Esophagus squamous epithelium (tissue), 5 donors: Measurements from ENCODE around the gene TBC1D26. TPM values are rescaled to one million over a fixed set of nuclear protein-coding genes. Genes with fewer than 3 reads are reported as not detected.
"Not testable (repeated sequence)": the region's sequence is repeated elsewhere in the genome, so short reads cannot be mapped to it uniquely, and the experiment has no call there.

Experiments
- DNase-seq: peaks from one replicate; lab custom pipeline; 2025; lab: John Stamatoyannopoulos, UW
- H3K27ac ChIP-seq, 4 donors: fragments of 200-600 bp; sonication (generic); one replicate each; pipeline ENCODE4 v1.5.1; 2016 to 2019; ENCODE audit warnings: mild to moderate bottlenecking in 1 of 4
- H3K27me3 ChIP-seq, 4 donors: fragments of 200-600 bp; sonication (generic); 1 replicate in 3 of 4; 2 replicates in 1 of 4; pipeline versions ENCODE4 v1.5.1 to v1.6.0; 2017 to 2021; ENCODE audit warnings: antibody characterized with exemption in 1 of 4
- H3K36me3 ChIP-seq, 3 donors: fragments of 200-600 bp; sonication (generic); one replicate each; pipeline ENCODE4 v1.5.1; 2016 to 2019
- H3K4me1 ChIP-seq, 3 donors: fragments of 200-600 bp; sonication (generic); one replicate each; pipeline ENCODE4 v1.5.1; 2017 to 2019
- H3K4me3 ChIP-seq, 4 donors: fragments of 200-600 bp; sonication (generic); 1 replicate in 3 of 4; 2 replicates in 1 of 4; pipeline ENCODE4 v1.5.1; 2016 to 2019; ENCODE audit warnings: mild to moderate bottlenecking in 2 of 4, moderate library complexity in 1 of 4
- H3K9me3 ChIP-seq, 3 donors: fragments of 200-600 bp; sonication (generic); one replicate each; pipeline ENCODE4 v1.5.1; 2016 to 2019
- POLR2A ChIP-seq, 4 donors: fragments of 450-650 bp; IDR thresholded peaks; one replicate each; pipeline ENCODE4 v1.6.1; 2017; ENCODE audit warnings: antibody characterized with exemption in 4 of 4, mild to moderate bottlenecking in 4 of 4, moderate library complexity in 3 of 4
- WGBS, 2 donors: methylation state at CpG; one replicate each; pipeline ENCODE4 v1.1.5; 2018; 5-methylcytosine and 5-hydroxymethylcytosine counted together
- intact Hi-C: fragments of 100-400 bp; cut with DNase I; formaldehyde crosslinking; loops from one replicate; pipeline ENCODE4 v1.15.0; 2022
- total RNA-seq, 4 donors: library from RNA; depleted of rRNA; stranded (reverse); fragments of >200 nt; gene quantifications; one replicate each; pipeline ENCODE4 v1.1.0, GENCODE V29; 2016
- TF ChIP-seq, protein P1 (sequence below), 6 experiments: fragments of 450-650 bp in 4 of 6; fragments of 200-600 bp in 2 of 6; sonication (generic) in 2 of 6; IDR thresholded peaks; one replicate each; pipeline ENCODE4 v1.5.1; 2016 to 2019; ENCODE audit warnings: antibody characterized with exemption in 6 of 6, mild to moderate bottlenecking in 4 of 6, moderate library complexity in 4 of 6
- donor health status: DM: yes; HTN: yes; CAD: no.

The TBC1D26 gene
- total RNA-seq, 4 donors from 2014 or later: not detected

DNA sequence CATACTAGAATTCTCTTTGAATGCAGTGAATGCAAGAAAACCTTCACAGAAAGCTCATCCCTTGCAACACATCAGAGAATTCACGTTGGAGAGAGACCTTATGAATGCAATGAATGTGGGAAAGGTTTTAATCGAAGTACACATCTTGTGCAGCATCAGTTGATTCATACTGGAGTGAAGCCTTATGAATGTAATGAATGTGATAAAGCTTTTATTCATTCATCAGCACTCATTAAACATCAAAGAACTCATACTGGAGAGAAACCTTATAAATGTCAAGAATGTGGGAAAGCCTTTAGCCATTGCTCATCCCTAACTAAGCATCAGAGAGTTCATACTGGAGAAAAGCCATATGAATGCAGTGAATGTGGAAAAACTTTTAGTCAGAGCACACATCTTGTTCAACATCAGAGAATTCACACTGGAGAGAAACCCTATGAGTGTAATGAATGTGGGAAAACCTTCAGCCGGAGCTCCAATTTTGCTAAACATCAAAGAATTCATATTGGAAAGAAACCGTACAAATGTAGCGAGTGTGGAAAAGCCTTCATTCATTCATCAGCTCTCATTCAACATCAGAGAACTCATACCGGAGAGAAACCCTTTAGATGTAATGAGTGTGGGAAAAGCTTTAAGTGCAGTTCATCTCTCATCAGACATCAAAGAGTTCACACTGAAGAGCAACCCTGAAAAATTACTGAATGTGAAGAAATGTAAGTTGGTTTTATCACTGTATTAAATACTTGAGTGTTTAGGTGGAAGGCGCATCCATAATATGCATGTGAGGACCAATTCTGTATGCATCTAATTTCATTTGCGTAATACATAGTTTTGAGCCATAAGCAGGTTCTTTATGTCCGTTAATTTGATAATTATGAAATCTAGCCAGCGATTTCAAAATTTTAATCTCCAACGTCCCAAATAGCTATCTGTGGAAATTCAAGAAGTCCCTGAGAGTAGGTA, 15.2 kb upstream of the TBC1D26 start:
- H3K9me3 ChIP-seq: peaks cover 0 to 63% (median 20%) of the 10 kb centered on the region in 3 donors
- DNase-seq, intact Hi-C loops, H3K4me1 ChIP-seq, H3K27me3 ChIP-seq, H3K4me3 ChIP-seq, H3K27ac ChIP-seq: not testable (repeated sequence)
- 92 to 94% methylated on average over 10 to 11 of the region's 11 CpGs for WGBS, 2 donors
- peaks cover 0 to 41% (median 0%) of the 10 kb centered on the region in 3 donors for H3K36me3 ChIP-seq

DNA sequence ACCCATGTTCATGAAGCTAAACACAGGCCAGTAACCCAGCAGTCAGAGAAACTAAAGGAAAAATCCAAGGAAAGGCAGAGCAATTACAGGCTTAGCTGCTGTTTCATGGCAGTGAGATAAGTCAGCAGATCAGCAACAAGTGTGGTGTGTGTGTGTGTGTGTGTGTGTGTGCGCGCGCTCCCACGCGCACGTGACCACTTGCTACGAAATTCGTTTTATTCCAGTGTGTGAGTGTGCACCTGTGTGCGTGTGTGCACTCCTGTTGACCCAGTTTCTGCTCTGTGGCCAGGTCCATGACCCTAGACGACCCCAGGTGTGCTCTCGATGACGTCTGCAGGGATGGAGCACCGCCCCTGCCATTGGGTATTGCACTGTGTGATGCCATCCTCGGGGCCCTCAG, 1.5 kb upstream of the TBC1D26 start:
- no CpG with 5 or more reads among the region's 14 CpGs for WGBS, 2 donors
- intact Hi-C loops: not testable (repeated sequence)

DNA sequence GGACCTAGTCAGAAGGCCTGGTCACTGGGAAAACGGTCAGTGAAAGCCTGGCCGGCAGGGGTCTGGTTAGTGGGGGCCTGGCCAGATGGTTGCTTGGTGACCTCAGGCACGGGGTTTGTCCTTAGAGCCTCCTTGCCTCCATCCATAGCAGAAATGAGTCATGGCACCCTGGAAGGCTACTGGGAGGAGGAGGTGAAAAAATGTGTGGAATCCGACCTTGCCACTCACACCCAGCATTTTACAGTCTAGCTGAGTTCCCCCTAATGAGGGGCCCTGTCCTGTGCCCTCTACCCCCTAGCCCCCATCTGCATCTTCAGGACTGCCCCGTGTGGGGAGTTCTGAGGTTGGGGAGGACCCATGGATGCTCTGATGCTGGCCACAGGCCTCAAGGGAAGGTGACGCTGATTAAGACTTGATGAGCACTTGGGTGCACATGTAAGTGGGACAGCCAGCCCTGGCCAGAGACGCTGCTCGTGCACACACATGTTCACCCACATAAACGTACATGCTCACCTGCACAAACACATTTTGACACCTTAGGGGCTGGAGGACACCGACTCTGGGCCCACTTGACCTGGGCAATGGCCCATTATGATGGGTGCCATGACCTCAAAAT, 1.2 kb downstream of the TBC1D26 start:
- WGBS, 2 donors: 81% methylated on average over 3 of the region's 10 CpGs; no CpG with 5 or more reads in 1 of the 2 donors
- H3K4me1 ChIP-seq, H3K27me3 ChIP-seq, H3K36me3 ChIP-seq, DNase-seq, H3K27ac ChIP-seq, H3K4me3 ChIP-seq, H3K9me3 ChIP-seq, intact Hi-C loops: not testable (repeated sequence)

More for the DNA sequence above, 1.5 kb upstream of the TBC1D26 start:
- H3K27ac ChIP-seq, DNase-seq, H3K9me3 ChIP-seq, H3K36me3 ChIP-seq, H3K4me1 ChIP-seq, H3K4me3 ChIP-seq, H3K27me3 ChIP-seq: not testable (repeated sequence)

DNA sequence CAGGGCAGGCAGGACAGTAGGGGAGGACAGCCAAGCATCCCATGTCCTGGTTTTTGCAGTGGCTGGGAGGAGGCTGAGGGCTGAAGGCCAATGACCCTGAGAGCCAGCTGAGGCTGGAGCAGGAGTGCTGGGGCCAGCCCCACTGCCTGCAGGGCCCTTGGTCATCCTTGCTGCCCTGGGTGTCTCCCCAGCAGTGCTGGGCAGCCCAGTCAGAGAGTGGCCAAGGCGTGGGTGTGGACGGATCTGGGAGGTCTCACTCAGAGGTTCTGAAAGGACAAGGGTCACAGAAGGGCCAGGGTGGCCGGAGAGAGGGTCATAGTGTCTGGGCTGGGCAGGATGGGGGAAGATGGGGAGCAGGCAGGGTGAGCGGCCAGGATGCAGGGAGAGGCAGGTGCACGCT, 4.5 kb downstream of the TBC1D26 start:
- WGBS, 2 donors: 52% methylated on average over 3 of the region's 5 CpGs; no CpG with 5 or more reads in 1 of the 2 donors

DNA sequence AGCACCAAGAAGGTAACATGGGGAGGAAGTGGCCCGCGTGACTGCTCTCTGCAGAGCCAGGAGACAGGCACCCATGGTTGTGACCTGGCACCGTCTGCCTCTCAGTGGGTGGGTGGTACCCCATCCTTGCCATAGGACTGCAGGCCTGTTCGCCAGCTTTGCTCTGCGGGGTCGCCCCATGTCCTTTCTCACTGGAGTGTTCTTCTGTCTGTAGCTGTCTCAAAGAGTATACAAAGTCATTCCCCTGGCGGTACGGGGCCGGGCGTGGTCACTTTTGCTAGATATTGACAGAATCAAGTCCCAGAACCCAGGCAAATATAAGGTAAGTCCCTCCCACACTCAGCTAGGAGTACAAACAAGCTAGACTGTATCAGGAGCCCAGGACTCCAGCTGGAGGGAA, 6.0 kb downstream of the TBC1D26 start:
- H3K27ac ChIP-seq: no peak overlapping the region
- no peak for DNase-seq
- 91 to 94% methylated on average over 3 to 6 of the region's 10 CpGs for WGBS, 2 donors
- no peaks in the 10 kb centered on the region for H3K4me1 ChIP-seq
- H3K36me3 ChIP-seq: no peaks in the 10 kb centered on the region
- H3K9me3 ChIP-seq: no peaks in the 10 kb centered on the region
- intact Hi-C loops: no loop called here
- H3K27me3 ChIP-seq: peaks cover 0 to 4% (median 0%) of the 10 kb centered on the region in 4 donors
- TF ChIP-seq, protein P1, sequence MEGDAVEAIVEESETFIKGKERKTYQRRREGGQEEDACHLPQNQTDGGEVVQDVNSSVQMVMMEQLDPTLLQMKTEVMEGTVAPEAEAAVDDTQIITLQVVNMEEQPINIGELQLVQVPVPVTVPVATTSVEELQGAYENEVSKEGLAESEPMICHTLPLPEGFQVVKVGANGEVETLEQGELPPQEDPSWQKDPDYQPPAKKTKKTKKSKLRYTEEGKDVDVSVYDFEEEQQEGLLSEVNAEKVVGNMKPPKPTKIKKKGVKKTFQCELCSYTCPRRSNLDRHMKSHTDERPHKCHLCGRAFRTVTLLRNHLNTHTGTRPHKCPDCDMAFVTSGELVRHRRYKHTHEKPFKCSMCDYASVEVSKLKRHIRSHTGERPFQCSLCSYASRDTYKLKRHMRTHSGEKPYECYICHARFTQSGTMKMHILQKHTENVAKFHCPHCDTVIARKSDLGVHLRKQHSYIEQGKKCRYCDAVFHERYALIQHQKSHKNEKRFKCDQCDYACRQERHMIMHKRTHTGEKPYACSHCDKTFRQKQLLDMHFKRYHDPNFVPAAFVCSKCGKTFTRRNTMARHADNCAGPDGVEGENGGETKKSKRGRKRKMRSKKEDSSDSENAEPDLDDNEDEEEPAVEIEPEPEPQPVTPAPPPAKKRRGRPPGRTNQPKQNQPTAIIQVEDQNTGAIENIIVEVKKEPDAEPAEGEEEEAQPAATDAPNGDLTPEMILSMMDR (IDR thresholded peaks at IDR 0.05): no peak
- no peak for TF ChIP-seq POLR2A (IDR thresholded peaks at IDR 0.05)
- no peak overlapping the region for H3K4me3 ChIP-seq

More for the DNA sequence above, 4.5 kb downstream of the TBC1D26 start:
- H3K27ac ChIP-seq, H3K9me3 ChIP-seq, H3K4me3 ChIP-seq, H3K36me3 ChIP-seq, DNase-seq, intact Hi-C loops, H3K27me3 ChIP-seq, H3K4me1 ChIP-seq: not testable (repeated sequence)

DNA sequence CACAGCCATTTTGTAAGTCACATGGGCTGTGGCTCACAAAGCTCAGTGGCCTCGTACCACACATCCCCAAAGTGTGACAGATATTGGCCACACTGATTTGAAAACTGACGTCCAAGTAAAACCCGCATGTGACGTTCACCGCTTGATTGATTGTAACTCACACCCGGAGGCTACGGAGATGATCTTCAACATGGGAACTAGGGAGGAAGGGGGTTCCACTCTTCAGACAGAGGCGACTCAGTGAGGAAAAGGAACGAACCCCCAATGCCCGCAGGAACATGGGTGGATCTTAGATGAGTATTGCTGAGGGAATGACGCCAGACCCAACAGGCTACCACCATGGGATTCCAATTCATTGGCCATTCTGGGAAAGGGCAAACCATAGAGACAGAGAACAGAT, 7.2 kb downstream of the TBC1D26 start:
- H3K4me1 ChIP-seq, intact Hi-C loops, H3K36me3 ChIP-seq, H3K4me3 ChIP-seq, H3K27me3 ChIP-seq, H3K27ac ChIP-seq, H3K9me3 ChIP-seq, DNase-seq: not testable (repeated sequence)
- 80 to 83% methylated on average over 9 to 10 of the region's 11 CpGs for WGBS, 2 donors

DNA sequence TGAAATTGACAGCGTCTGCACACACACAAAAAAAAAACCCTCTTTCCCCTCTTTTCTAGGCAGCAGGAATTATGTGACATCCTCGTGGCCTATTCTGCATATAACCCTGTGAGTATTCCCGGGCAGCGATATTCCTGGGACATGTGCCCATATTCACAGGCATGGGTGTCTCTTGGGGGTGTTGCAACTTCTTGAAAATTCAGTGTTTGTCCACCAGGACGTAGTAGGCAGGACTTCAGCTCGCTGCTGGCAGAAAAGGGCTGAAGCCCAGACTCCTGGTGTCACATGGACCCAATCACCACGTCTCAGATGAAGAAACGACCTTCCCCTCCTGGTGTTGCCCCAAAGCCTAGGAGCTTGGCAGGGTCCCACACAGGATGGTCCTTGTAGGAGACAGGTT, 8.0 kb downstream of the TBC1D26 start:
- WGBS, 2 donors: 67 to 72% methylated on average over 6 to 8 of the region's 8 CpGs
- intact Hi-C loops, DNase-seq, H3K9me3 ChIP-seq, H3K36me3 ChIP-seq, H3K4me3 ChIP-seq, H3K27ac ChIP-seq, H3K27me3 ChIP-seq, H3K4me1 ChIP-seq: not testable (repeated sequence)

DNA sequence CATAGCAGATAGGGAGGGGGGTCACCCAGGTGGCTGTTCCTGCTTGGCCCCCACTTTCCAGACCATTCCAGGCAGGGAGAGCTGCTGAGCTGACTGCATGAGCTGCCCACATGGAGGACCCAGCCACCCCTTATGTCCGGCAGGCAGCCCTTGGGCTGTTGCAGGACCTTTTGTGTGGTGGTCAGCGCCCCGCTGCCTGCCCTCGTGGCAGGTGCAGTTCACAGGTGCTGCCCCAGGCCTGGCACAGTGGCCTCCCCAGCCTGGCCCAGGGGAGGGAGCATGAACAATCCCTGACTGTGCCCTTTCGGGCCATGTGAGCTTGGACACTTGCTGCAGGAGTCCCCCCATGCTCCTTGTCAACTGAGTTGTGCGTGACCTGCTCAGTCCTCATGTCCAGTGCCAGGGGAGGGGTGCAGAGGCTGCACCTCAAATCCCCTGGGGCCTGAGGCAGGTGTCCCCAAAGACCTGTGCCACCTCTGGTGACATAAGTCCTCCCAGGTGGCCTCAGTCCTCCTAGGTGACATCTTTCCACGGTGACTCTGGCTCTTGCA, 8.6 kb downstream of the TBC1D26 start:
- Histone ChIP-seq H3K36me3 (no peaks in the 10 kb centered on the region), H3K27ac (no peak overlapping the region), H3K4me1 (no peaks in the 10 kb centered on the region), H3K27me3 (peaks cover 0 to 4% (median 0%) of the 10 kb centered on the region in 4 donors), H3K9me3 (no peaks in the 10 kb centered on the region), H3K4me3 (no peak overlapping the region)
- intact Hi-C loops: no loop called here
- whole genome bisulfite sequencing, 2 donors: no CpG with 5 or more reads among the region's 7 CpGs
- no peak for DNase-seq
- no peak for TF ChIP-seq POLR2A (IDR thresholded peaks at IDR 0.05)
- TF ChIP-seq, protein P1 (IDR thresholded peaks at IDR 0.05): no peak
